Keratinocyte (primary cell): ENCODE measurements around the gene TCHP. TPM values are rescaled to one million over a fixed set of nuclear protein-coding genes. Genes with fewer than 3 reads are reported as not detected.

Source experiments
- DNase-seq: peaks from one replicate; pipeline ENCODE4 v3.0.0-alpha.2; 2011; ENCODE audit warnings: low read depth, missing footprints, low spot score
- FAIRE-seq: peaks from 2 replicates; lab custom pipeline; 2011; peaks lifted over from hg19 to GRCh38; lab: Jason Lieb, UNC
- H2AFZ ChIP-seq: 2 replicates; pipeline ENCODE4 v1.6.0; 2012; ENCODE audit warnings: low read length, control low read depth, inconsistent platforms; ENCODE audit not compliant: control insufficient read depth
- H3K27ac ChIP-seq: 2 replicates; pipeline ENCODE4 v1.5.1; 2011; ENCODE audit warnings: low read length; ENCODE audit not compliant: control insufficient read depth, insufficient read depth
- H3K27me3 ChIP-seq: 3 replicates; pipeline ENCODE4 v1.6.0; 2011; ENCODE audit warnings: low read length; ENCODE audit not compliant: control insufficient read depth, insufficient read depth; ENCODE audit errors: extremely low read depth
- H3K36me3 ChIP-seq, 2 experiments: 2 replicates in 1 of 2; 3 replicates in 1 of 2; pipeline ENCODE4 v1.5.1; 2011; ENCODE audit warnings: low read length in 2 of 2, mild to moderate bottlenecking in 1 of 2; ENCODE audit not compliant: control insufficient read depth in 2 of 2, insufficient read depth in 2 of 2; ENCODE audit errors: extremely low read depth in 1 of 2
- H3K4me1 ChIP-seq: 3 replicates; pipeline ENCODE4 v1.5.1; 2011; ENCODE audit warnings: low read length; ENCODE audit not compliant: control insufficient read depth, insufficient read depth; ENCODE audit errors: extremely low read depth
- H3K4me2 ChIP-seq: 3 replicates; pipeline ENCODE4 v1.6.0; 2011; ENCODE audit warnings: low read depth, low read length; ENCODE audit not compliant: control insufficient read depth, insufficient read depth; ENCODE audit errors: extremely low read depth
- H3K4me3 ChIP-seq, 3 experiments: fragments of 200-600 bp in 1 of 3; sonication (generic) in 1 of 3; 2 replicates in 2 of 3; 3 replicates in 1 of 3; pipeline ENCODE4 v1.5.1; 2011 to 2016; ENCODE audit warnings: low read length in 3 of 3, mild to moderate bottlenecking in 3 of 3, control low read depth in 2 of 3, inconsistent platforms in 1 of 3, low read depth in 1 of 3, mixed read lengths in 1 of 3, mixed run types in 1 of 3, moderate library complexity in 1 of 3; ENCODE audit not compliant: control insufficient read depth in 2 of 3, insufficient read depth in 2 of 3; ENCODE audit errors: extremely low read depth in 1 of 3
- H3K79me2 ChIP-seq: 2 replicates; pipeline ENCODE4 v1.6.0; 2012; ENCODE audit warnings: low read length; ENCODE audit not compliant: control insufficient read depth, insufficient read depth
- H3K9ac ChIP-seq: 3 replicates; pipeline ENCODE4 v1.6.0; 2011; ENCODE audit warnings: low read length; ENCODE audit not compliant: control insufficient read depth, insufficient read depth; ENCODE audit errors: extremely low read depth
- H3K9me1 ChIP-seq: 3 replicates; pipeline ENCODE4 v1.6.0; 2011; ENCODE audit warnings: low read length; ENCODE audit not compliant: control insufficient read depth, insufficient read depth; ENCODE audit errors: extremely low read depth
- H3K9me3 ChIP-seq: 2 replicates; pipeline ENCODE4 v1.5.1; 2012; ENCODE audit warnings: low read depth, low read length; ENCODE audit not compliant: control insufficient read depth
- H4K20me1 ChIP-seq: 3 replicates; pipeline ENCODE4 v1.6.0; 2011; ENCODE audit warnings: low read length; ENCODE audit not compliant: control insufficient read depth, insufficient read depth; ENCODE audit errors: extremely low read depth
- EZH2 ChIP-seq: IDR thresholded peaks from one replicate; pipeline ENCODE4 v1.6.1; 2012; ENCODE audit warnings: inconsistent platforms, mild to moderate bottlenecking, low read length, moderate library complexity
- dilution Hi-C: fragments of 300-500 bp; cut with MboI; formaldehyde crosslinking; loops from one replicate; pipeline ENCODE4 v1.7.0; 2020; ENCODE audit warnings: low sequenced_read_pairs; ENCODE audit not compliant: extremely low pct_ligation_motif_present
- polyA plus RNA-seq, 5 experiments: library from polyadenylated mRNA; depleted of rRNA in 3 of 5; stranded (reverse) in 3 of 5; stranded (forward) in 1 of 5; unstranded in 1 of 5; fragments of >200 nt; gene quantifications; 1 replicate in 1 of 5; 2 replicates in 3 of 5; 3 replicates in 1 of 5; pipeline versions ENCODE4 v1.2.1 to v1.2.3, GENCODE V29; 2011 to 2012; ENCODE audit warnings: missing spikeins in 2 of 5, low read depth in 1 of 5, low replicate concordance in 1 of 5
- TF ChIP-seq, protein P1 (sequence below), 3 experiments: IDR thresholded peaks in 1 of 3; conservative IDR thresholded peaks in 1 of 3; optimal IDR thresholded peaks in 1 of 3; 2 replicates in 2 of 3; 3 replicates in 1 of 3; pipeline versions ENCODE3 to v1.5.1; 2011; ENCODE audit warnings: low read length in 3 of 3, mild to moderate bottlenecking in 3 of 3, moderate library complexity in 2 of 3, control low read depth in 1 of 3, inconsistent platforms in 1 of 3; ENCODE audit not compliant: insufficient read depth in 2 of 3; ENCODE audit errors: extremely low read depth in 1 of 3

Gene TCHP
- polyA plus RNA-seq, 1 donor (not counting 4 experiments of a cell fraction or from before 2014, with no cell fraction given): 9.6 TPM

DNA sequence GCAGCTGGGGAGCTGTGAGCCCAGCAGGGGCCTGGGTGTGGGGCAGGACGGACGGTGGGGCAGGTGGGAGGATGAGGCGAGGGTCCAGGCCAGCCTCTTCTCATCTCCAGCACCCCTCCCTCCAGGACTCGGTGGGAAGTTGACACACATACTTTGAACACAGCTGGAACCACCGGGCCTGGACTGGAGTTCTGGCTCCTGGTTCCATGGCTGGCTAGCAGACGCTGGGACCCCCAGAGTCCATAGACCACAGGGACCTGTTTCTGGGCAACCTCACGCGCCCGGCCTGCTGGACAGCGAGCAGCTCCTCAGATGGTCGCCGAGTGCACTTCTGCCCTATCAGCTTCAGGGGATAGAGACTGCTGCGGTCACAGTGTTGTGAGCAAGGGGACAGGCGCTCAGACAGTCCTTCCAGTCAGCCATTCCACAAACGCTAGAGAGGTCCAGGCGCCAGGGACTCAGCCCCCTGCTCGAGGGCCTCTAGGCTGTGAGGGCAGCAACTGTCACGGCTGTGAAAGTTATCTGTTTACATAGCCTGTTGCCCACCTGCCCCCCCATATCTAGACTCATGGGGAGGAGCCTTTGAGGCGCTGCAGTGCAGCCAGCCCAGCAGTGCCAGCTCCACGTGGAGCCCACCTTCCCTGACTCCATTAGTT is 25.2 kb downstream of the TCHP start:
- no peak overlapping the region for H3K4me3 ChIP-seq
- no peaks in the 10 kb centered on the region for H3K27me3 ChIP-seq
- H3K9me1 ChIP-seq: no peaks in the 10 kb centered on the region
- no peaks in the 10 kb centered on the region for H3K79me2 ChIP-seq
- FAIRE-seq (no peak), DNase-seq (no peak)
- H3K36me3 ChIP-seq: peaks cover 4 to 15% of the 10 kb centered on the region in 2 experiments
- H3K9me3 ChIP-seq: no peaks in the 10 kb centered on the region
- H2AFZ ChIP-seq: no peak overlapping the region
- H3K27ac ChIP-seq: no peak overlapping the region
- dilution Hi-C loops: no loop called here
- no peaks in the 10 kb centered on the region for H4K20me1 ChIP-seq
- no peaks in the 10 kb centered on the region for H3K4me1 ChIP-seq
- TF ChIP-seq, protein P1, sequence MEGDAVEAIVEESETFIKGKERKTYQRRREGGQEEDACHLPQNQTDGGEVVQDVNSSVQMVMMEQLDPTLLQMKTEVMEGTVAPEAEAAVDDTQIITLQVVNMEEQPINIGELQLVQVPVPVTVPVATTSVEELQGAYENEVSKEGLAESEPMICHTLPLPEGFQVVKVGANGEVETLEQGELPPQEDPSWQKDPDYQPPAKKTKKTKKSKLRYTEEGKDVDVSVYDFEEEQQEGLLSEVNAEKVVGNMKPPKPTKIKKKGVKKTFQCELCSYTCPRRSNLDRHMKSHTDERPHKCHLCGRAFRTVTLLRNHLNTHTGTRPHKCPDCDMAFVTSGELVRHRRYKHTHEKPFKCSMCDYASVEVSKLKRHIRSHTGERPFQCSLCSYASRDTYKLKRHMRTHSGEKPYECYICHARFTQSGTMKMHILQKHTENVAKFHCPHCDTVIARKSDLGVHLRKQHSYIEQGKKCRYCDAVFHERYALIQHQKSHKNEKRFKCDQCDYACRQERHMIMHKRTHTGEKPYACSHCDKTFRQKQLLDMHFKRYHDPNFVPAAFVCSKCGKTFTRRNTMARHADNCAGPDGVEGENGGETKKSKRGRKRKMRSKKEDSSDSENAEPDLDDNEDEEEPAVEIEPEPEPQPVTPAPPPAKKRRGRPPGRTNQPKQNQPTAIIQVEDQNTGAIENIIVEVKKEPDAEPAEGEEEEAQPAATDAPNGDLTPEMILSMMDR (optimal IDR thresholded peaks at IDR 0.05 in 1 of 3, IDR thresholded peaks at IDR 0.05 in 1 of 3, conservative IDR thresholded peaks at IDR 0.05 in 1 of 3; ENCODE audit: extremely low read depth in 1 of 3, insufficient read depth in 2 of 3, low read length in 3 of 3): no peak
- TF ChIP-seq EZH2: no peak
- H3K9ac ChIP-seq: no peak overlapping the region
- H3K4me2 ChIP-seq: no peak overlapping the region

DNA sequence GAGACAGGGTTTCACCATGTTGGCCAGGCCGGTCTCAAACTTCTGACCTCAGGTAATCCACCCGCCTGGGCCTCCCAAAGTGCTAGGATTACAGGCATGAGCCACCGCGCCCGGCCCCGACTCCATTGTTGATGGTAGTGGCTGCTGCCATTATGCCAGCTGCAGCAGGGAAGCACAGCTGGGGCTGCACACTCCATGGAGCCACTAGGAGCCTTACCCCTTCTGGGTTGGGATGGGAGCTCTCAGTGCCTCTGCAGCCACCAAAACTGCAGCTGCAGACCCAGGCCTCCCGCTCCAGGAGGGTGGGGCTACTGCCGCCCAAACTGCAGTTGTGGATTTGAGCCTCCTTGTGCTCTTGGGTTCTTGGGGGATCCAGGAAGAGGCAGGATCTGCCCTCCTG is 25.9 kb downstream of the TCHP start:
- Histone ChIP-seq H3K4me3 (no peak overlapping the region), H3K79me2 (no peaks in the 10 kb centered on the region), H4K20me1 (no peaks in the 10 kb centered on the region), H3K36me3 (peaks cover 5 to 12% of the 10 kb centered on the region in 2 experiments), H3K4me2 (no peak overlapping the region), H3K9me3 (no peaks in the 10 kb centered on the region), H3K9me1 (no peaks in the 10 kb centered on the region), H3K27ac (no peak overlapping the region), H3K9ac (no peak overlapping the region), H3K27me3 (no peaks in the 10 kb centered on the region), H3K4me1 (no peaks in the 10 kb centered on the region), H2AFZ (no peak overlapping the region)
- DNase-seq: no peak
- no peak for FAIRE-seq
- dilution Hi-C loops: no loop called here
- TF ChIP-seq EZH2: no peak
- TF ChIP-seq, protein P1 (optimal IDR thresholded peaks at IDR 0.05 in 1 of 3, IDR thresholded peaks at IDR 0.05 in 1 of 3, conservative IDR thresholded peaks at IDR 0.05 in 1 of 3; ENCODE audit: extremely low read depth in 1 of 3, insufficient read depth in 2 of 3, low read length in 3 of 3): no peak
